Nephron (organoid): ENCODE results near the gene GLB1L3.

Experiments
- H3K27ac Mint-ChIP-seq, 3 experiments: 2 replicates each; pipeline ENCODE4 v1.8.0; 2020; ENCODE audit warnings: mixed read lengths in 3 of 3, mild to moderate bottlenecking in 2 of 3, moderate library complexity in 1 of 3
- H3K27me3 Mint-ChIP-seq: 2 replicates; pipeline ENCODE4 v1.8.0; 2021; ENCODE audit warnings: low read depth, mild to moderate bottlenecking, moderate library complexity, mixed read lengths
- H3K36me3 Mint-ChIP-seq: 2 replicates; pipeline ENCODE4 v1.8.0; 2020; ENCODE audit warnings: low read depth, mixed read lengths
- H3K4me1 Mint-ChIP-seq: 2 replicates; pipeline ENCODE4 v1.8.0; 2020; ENCODE audit warnings: mixed read lengths
- H3K4me3 Mint-ChIP-seq, 3 experiments: 2 replicates each; pipeline ENCODE4 v1.8.0; 2020; ENCODE audit warnings: mild to moderate bottlenecking in 3 of 3, mixed read lengths in 3 of 3, moderate library complexity in 2 of 3
- H3K9me3 Mint-ChIP-seq: 2 replicates; pipeline ENCODE4 v1.8.0; 2020; ENCODE audit warnings: mixed read lengths
- CTCF ChIP-seq, 3 experiments: fragments of 200-600 bp; sonication (generic); IDR thresholded peaks; one replicate each; pipeline ENCODE4 v1.5.0; 2021; ENCODE audit warnings: antibody characterized with exemption in 3 of 3; ENCODE audit not compliant: unreplicated experiment in 3 of 3

GLB1L3 gene

GRCh38 chr11:134258577-134258976 is 17.6 kb upstream of the GLB1L3 start:
- H3K4me3 Mint-ChIP-seq, result no peak overlapping the region
- no peaks in the 10 kb centered on the region for H3K9me3 Mint-ChIP-seq
- H3K27ac Mint-ChIP-seq, result no peak overlapping the region
- H3K27me3 Mint-ChIP-seq, result no peaks in the 10 kb centered on the region
- peaks cover 2% of the 10 kb centered on the region for H3K36me3 Mint-ChIP-seq
- peaks cover 9% of the 10 kb centered on the region for H3K4me1 Mint-ChIP-seq
- no peak for TF ChIP-seq CTCF (IDR thresholded peaks at IDR 0.05; ENCODE audit: unreplicated experiment in 3 of 3)

- no peak for TF ChIP-seq CTCF (IDR thresholded peaks at IDR 0.05; ENCODE audit: unreplicated experiment in 3 of 3)
- Mint-ChIP-seq H3K4me3 (no peak overlapping the region), H3K4me1 (no peaks in the 10 kb centered on the region), H3K27me3 (no peaks in the 10 kb centered on the region), H3K9me3 (no peaks in the 10 kb centered on the region), H3K27ac (no peak overlapping the region), H3K36me3 (peaks cover 11% of the 10 kb centered on the region)
Observed at GRCh38 chr11:134260503-134260902, 15.7 kb upstream of the GLB1L3 start.

- no peak overlapping the region for H3K27ac Mint-ChIP-seq
- H3K9me3 Mint-ChIP-seq, result no peaks in the 10 kb centered on the region
- no peak overlapping the region for H3K4me3 Mint-ChIP-seq
- no peaks in the 10 kb centered on the region for H3K4me1 Mint-ChIP-seq
- TF ChIP-seq CTCF (IDR thresholded peaks at IDR 0.05; ENCODE audit: unreplicated experiment in 3 of 3), result no peak
- H3K27me3 Mint-ChIP-seq, result no peaks in the 10 kb centered on the region
- H3K36me3 Mint-ChIP-seq, result peaks cover 11% of the 10 kb centered on the region
Observed at GRCh38 chr11:134260983-134261382, 15.2 kb upstream of the GLB1L3 start.

GRCh38 chr11:134261626-134262488 is 14.3 kb upstream of the GLB1L3 start:
- peak; percentile 36 to 48 (median 40) for TF ChIP-seq CTCF (IDR thresholded peaks at IDR 0.05; ENCODE audit: unreplicated experiment in 3 of 3)
- Mint-ChIP-seq H3K27me3 (no peaks in the 10 kb centered on the region), H3K9me3 (no peaks in the 10 kb centered on the region), H3K4me1 (no peaks in the 10 kb centered on the region), H3K27ac (no peak overlapping the region), H3K36me3 (peaks cover 11% of the 10 kb centered on the region), H3K4me3 (no peak overlapping the region)

GRCh38 chr11:134264966-134265764 is 11.0 kb upstream of the GLB1L3 start:
- Mint-ChIP-seq H3K4me3 (no peak overlapping the region), H3K36me3 (peaks cover 11% of the 10 kb centered on the region), H3K27me3 (peaks cover 15% of the 10 kb centered on the region), H3K27ac (no peak overlapping the region), H3K9me3 (no peaks in the 10 kb centered on the region), H3K4me1 (no peaks in the 10 kb centered on the region)
- TF ChIP-seq CTCF (IDR thresholded peaks at IDR 0.05; ENCODE audit: unreplicated experiment in 3 of 3), result no peak
